ENCODE results near the gene LRP4.

Gene LRP4

DNA sequence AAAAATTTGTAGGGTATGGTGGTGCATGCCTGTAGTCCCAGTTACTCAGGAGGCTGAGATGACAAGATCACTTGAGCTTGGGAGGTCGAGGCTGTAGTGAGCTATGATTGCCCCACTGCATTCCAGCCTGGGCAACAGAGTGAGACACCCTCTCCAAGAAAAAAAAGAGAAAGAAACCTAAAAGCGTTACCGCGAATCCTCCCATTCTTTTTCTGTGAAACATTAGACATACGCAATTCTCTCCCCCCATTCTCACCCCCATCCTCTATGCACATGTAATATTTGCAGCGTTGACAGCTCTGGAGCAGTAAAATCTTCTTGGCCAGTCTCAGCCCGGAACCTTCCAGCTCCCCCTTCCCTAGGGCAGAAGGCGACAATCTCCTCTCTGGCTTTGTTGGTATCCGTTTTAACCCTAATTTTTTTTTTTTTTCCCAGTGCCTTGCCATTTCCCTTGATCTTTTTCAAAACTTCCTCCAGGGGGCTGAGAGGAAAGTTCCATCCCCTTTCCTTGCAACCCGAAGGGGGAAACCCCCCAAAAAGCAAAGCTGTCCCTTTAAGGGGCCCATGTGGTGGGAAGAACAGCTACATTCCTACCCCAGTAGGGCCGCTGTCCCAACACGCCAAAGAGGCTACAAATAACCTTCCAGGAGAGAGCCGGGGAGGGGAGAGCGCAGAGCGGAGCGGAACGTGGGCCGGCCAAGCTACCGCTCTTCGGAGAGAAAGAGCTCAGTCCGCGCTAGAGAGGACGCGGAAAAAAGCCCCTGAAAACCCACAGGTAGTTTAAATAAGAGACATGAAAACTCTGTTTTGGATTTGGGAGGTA is 1.9 kb downstream of the LRP4 start:
- ChIA-PET CTCF (interaction anchor here (0.6 to 1.6 kb wide), 14 partner anchors 10 to 370 kb away, joined by 3 to 12 read pairs (median 5); no protein-coding TSS in a partner anchor), POLR2A (interaction anchor here (0.7 to 1.5 kb wide), 4 partner anchors 10 to 192 kb away, joined by 5 to 9 read pairs (median 6); partner anchors contain the start of gene CSTPP1)
- H3K4me3 ChIP-seq (ENCODE audit: low read depth, low read length) = peak overlapping the region; percentile 71
- TF ChIP-seq ZNF433 (tag by site-specific recombination; IDR thresholded peaks at IDR 0.05; ENCODE audit: low read depth) = no peak
- TF ChIP-seq, protein P1, sequence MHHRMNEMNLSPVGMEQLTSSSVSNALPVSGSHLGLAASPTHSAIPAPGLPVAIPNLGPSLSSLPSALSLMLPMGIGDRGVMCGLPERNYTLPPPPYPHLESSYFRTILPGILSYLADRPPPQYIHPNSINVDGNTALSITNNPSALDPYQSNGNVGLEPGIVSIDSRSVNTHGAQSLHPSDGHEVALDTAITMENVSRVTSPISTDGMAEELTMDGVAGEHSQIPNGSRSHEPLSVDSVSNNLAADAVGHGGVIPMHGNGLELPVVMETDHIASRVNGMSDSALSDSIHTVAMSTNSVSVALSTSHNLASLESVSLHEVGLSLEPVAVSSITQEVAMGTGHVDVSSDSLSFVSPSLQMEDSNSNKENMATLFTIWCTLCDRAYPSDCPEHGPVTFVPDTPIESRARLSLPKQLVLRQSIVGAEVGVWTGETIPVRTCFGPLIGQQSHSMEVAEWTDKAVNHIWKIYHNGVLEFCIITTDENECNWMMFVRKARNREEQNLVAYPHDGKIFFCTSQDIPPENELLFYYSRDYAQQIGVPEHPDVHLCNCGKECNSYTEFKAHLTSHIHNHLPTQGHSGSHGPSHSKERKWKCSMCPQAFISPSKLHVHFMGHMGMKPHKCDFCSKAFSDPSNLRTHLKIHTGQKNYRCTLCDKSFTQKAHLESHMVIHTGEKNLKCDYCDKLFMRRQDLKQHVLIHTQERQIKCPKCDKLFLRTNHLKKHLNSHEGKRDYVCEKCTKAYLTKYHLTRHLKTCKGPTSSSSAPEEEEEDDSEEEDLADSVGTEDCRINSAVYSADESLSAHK (tag by site-specific recombination; IDR thresholded peaks at IDR 0.05) = no peak
- TF ChIP-seq ZBTB20 (tag by site-specific recombination; IDR thresholded peaks at IDR 0.05) = peak; percentile 65
- TF ChIP-seq, protein P2, sequence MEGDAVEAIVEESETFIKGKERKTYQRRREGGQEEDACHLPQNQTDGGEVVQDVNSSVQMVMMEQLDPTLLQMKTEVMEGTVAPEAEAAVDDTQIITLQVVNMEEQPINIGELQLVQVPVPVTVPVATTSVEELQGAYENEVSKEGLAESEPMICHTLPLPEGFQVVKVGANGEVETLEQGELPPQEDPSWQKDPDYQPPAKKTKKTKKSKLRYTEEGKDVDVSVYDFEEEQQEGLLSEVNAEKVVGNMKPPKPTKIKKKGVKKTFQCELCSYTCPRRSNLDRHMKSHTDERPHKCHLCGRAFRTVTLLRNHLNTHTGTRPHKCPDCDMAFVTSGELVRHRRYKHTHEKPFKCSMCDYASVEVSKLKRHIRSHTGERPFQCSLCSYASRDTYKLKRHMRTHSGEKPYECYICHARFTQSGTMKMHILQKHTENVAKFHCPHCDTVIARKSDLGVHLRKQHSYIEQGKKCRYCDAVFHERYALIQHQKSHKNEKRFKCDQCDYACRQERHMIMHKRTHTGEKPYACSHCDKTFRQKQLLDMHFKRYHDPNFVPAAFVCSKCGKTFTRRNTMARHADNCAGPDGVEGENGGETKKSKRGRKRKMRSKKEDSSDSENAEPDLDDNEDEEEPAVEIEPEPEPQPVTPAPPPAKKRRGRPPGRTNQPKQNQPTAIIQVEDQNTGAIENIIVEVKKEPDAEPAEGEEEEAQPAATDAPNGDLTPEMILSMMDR (tag by site-specific recombination; IDR thresholded peaks at IDR 0.05) = peak; percentile 53
- TF ChIP-seq, protein P3, sequence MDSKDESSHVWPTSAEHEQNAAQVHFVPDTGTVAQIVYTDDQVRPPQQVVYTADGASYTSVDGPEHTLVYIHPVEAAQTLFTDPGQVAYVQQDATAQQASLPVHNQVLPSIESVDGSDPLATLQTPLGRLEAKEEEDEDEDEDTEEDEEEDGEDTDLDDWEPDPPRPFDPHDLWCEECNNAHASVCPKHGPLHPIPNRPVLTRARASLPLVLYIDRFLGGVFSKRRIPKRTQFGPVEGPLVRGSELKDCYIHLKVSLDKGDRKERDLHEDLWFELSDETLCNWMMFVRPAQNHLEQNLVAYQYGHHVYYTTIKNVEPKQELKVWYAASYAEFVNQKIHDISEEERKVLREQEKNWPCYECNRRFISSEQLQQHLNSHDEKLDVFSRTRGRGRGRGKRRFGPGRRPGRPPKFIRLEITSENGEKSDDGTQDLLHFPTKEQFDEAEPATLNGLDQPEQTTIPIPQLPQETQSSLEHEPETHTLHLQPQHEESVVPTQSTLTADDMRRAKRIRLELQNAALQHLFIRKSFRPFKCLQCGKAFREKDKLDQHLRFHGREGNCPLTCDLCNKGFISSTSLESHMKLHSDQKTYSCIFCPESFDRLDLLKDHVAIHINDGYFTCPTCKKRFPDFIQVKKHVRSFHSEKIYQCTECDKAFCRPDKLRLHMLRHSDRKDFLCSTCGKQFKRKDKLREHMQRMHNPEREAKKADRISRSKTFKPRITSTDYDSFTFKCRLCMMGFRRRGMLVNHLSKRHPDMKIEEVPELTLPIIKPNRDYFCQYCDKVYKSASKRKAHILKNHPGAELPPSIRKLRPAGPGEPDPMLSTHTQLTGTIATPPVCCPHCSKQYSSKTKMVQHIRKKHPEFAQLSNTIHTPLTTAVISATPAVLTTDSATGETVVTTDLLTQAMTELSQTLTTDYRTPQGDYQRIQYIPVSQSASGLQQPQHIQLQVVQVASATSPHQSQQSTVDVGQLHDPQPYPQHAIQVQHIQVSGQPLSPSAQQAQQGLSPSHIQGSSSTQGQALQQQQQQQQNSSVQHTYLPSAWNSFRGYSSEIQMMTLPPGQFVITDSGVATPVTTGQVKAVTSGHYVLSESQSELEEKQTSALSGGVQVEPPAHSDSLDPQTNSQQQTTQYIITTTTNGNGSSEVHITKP (tag by site-specific recombination; IDR thresholded peaks at IDR 0.05) = peak; percentile 82
- TF ChIP-seq ZNF501 (tag by site-specific recombination; IDR thresholded peaks at IDR 0.05) = no peak
- no peak for TF ChIP-seq YY1 (tag by site-specific recombination; IDR thresholded peaks at IDR 0.05)
- 0 out of 2 replicates have a peak, but pooled peaks have one; percentile 37 for TF ChIP-seq ZBTB8A (tag by site-specific recombination; IDR thresholded peaks at IDR 0.05)
- peak; percentile 54 for TF ChIP-seq ZNF335 (tag by site-specific recombination; conservative IDR thresholded peaks at IDR 0.05)
- no peak for TF ChIP-seq ZNF394 (tag by site-specific recombination; IDR thresholded peaks at IDR 0.05; ENCODE audit: borderline replicate concordance)
- TF ChIP-seq, protein P4, sequence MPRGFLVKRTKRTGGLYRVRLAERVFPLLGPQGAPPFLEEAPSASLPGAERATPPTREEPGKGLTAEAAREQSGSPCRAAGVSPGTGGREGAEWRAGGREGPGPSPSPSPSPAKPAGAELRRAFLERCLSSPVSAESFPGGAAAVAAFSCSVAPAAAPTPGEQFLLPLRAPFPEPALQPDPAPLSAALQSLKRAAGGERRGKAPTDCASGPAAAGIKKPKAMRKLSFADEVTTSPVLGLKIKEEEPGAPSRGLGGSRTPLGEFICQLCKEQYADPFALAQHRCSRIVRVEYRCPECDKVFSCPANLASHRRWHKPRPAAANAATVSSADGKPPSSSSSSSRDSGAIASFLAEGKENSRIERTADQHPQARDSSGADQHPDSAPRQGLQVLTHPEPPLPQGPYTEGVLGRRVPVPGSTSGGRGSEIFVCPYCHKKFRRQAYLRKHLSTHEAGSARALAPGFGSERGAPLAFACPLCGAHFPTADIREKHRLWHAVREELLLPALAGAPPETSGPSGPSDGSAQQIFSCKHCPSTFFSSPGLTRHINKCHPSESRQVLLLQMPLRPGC (tag by site-specific recombination; IDR thresholded peaks at IDR 0.05) = no peak
- TF ChIP-seq ZNF155 (tag by site-specific recombination; IDR thresholded peaks at IDR 0.05) = no peak
- TF ChIP-seq ZNF175 (tag by site-specific recombination; IDR thresholded peaks at IDR 0.05) = no peak
- no peak for TF ChIP-seq ZNF658 (tag by site-specific recombination; IDR thresholded peaks at IDR 0.05)
- TF ChIP-seq ZBTB21 (tag by site-specific recombination; IDR thresholded peaks at IDR 0.05) = no peak
- no peak for TF ChIP-seq ZNF549 (tag by site-specific recombination; IDR thresholded peaks at IDR 0.05)
- TF ChIP-seq ZNF302 (tag by site-specific recombination; IDR thresholded peaks at IDR 0.05; ENCODE audit: low read depth) = no peak
- no peak for TF ChIP-seq GLIS1 (tag by site-specific recombination; IDR thresholded peaks at IDR 0.05)
- no peak for TF ChIP-seq SCRT2 (tag by site-specific recombination; IDR thresholded peaks at IDR 0.05)
- TF ChIP-seq ZNF600 (tag by site-specific recombination; IDR thresholded peaks at IDR 0.05) = peak; percentile 90
- no peak for TF ChIP-seq SALL2 (tag by site-specific recombination; IDR thresholded peaks at IDR 0.05; ENCODE audit: borderline replicate concordance)
- TF ChIP-seq ZNF585B (tag by site-specific recombination; IDR thresholded peaks at IDR 0.05) = no peak
- TF ChIP-seq, protein P5, sequence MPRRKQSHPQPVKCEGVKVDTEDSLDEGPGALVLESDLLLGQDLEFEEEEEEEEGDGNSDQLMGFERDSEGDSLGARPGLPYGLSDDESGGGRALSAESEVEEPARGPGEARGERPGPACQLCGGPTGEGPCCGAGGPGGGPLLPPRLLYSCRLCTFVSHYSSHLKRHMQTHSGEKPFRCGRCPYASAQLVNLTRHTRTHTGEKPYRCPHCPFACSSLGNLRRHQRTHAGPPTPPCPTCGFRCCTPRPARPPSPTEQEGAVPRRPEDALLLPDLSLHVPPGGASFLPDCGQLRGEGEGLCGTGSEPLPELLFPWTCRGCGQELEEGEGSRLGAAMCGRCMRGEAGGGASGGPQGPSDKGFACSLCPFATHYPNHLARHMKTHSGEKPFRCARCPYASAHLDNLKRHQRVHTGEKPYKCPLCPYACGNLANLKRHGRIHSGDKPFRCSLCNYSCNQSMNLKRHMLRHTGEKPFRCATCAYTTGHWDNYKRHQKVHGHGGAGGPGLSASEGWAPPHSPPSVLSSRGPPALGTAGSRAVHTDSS (tag by site-specific recombination; IDR thresholded peaks at IDR 0.05) = no peak
- no peak for TF ChIP-seq ZNF791 (tag by site-specific recombination; IDR thresholded peaks at IDR 0.05)
- TF ChIP-seq ZBTB1 (tag by site-specific recombination; IDR thresholded peaks at IDR 0.05) = no peak
- no peak for TF ChIP-seq ZNF701 (tag by site-specific recombination; IDR thresholded peaks at IDR 0.05)
- TF ChIP-seq ZNF629 (tag by site-specific recombination; IDR thresholded peaks at IDR 0.05) = no peak
- no peak for TF ChIP-seq TCF7L2 (IDR thresholded peaks at IDR 0.05; ENCODE audit: borderline replicate concordance, low read depth, low read length)

More for the DNA sequence above, 1.9 kb downstream of the LRP4 start:
- no peaks in the 10 kb centered on the region for H3K36me3 ChIP-seq (ENCODE audit: control insufficient read depth in 2 of 2, insufficient read depth in 1 of 2, low read length in 2 of 2)
- no peaks in the 10 kb centered on the region for H3K9me3 ChIP-seq (ENCODE audit: control insufficient read depth, insufficient read depth, low read depth, low read length)
- H3K27ac ChIP-seq (ENCODE audit: extremely low read depth, low read depth, low read length) = no peak overlapping the region
- peaks cover 6% of the 10 kb centered on the region for H3K4me1 ChIP-seq (ENCODE audit: control insufficient read depth, insufficient read depth, low read length)

All from HEK293 (cell line).